ENCODE data around the gene PIF1. TPM values are rescaled to one million over a fixed set of nuclear protein-coding genes. Genes with fewer than 3 reads are reported as not detected.

PIF1 gene
- total RNA-seq, 1 experiment from 2014 or later = 74.4 TPM

DNA sequence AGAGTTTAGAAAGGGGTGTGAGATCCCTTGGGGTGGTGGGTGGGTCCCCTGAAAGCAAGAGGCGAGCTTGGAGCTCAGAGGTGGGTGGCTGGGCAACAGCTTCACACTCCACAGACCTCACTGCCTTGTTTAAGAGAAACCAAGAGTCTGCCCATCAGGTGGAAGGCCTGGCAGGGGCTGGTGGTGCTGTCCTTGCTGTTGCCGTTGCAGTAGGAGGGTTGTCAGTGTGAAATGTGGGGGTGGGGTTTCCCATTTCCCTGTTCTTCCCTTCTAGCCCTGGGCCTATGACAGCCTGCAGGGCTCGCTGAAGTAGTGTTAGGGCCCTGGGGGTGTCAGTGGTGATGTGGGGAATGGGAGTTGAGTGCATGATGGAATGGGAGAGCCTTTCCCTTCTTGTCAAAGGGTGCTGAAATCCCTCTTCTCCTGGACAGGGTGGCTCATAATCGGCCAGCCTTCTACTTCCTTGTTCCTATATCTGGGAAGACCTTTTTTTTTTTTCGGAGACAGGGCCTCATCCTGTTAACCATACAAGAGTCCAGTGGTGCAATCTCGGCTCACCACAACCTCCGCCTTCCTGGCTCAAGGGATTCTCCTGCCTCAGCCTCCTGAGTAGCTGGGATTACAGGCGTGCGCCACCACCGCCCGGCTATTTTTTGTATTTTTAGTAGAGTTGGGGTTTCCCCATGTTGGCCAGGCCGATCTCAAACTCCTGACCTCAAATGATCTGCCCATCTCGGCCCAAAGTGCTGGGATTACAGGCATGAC lies 20.6 kb upstream of the PIF1 start:
- no peak overlapping the region for H3K4ac ChIP-seq (ENCODE audit: low read depth, low read length)
- H3K56ac ChIP-seq (ENCODE audit: insufficient read length, low read depth, low read length) = no peak overlapping the region
- no peak overlapping the region for H3K18ac ChIP-seq (ENCODE audit: insufficient read length, low read depth, low read length)
- no peaks in the 10 kb centered on the region for H3K27me3 ChIP-seq (ENCODE audit: insufficient read depth, low read length)
- peaks cover 26% of the 10 kb centered on the region; the same call in 1 of the 2 replicates for H3K79me2 ChIP-seq (ENCODE audit: insufficient read depth, low read length)
- no peak overlapping the region for H3K14ac ChIP-seq (ENCODE audit: insufficient read depth, low read length)
- no peak overlapping the region for H2BK15ac ChIP-seq (ENCODE audit: low read depth, low read length)
- no peak overlapping the region for H3T11ph ChIP-seq (ENCODE audit: low read length)
- Mint-ChIP-seq H3K27ac (peak overlapping the region in 1 of 3 experiments; percentile 40; a peak in 1 of 7 replicates), H3K4me3 (peak overlapping the region in 1 of 2 experiments; percentile 38; a peak in 1 of 5 replicates), H3K27me3 (ENCODE audit: low read depth) (no peaks in the 10 kb centered on the region; the same call in 1 of the 2 replicates), H3K4me1 (peaks cover 49 to 56% of the 10 kb centered on the region in 2 experiments), H3K36me3 (ENCODE audit: insufficient read depth in 1 of 3, low read depth in 3 of 3) (peaks cover 13 to 27% (median 21%) of the 10 kb centered on the region in 3 experiments; a peak in 6 of 7 replicates), H3K9me3 (no peaks in the 10 kb centered on the region)
- H3K9ac ChIP-seq (ENCODE audit: extremely low read depth, insufficient read length, low read length) = no peak overlapping the region
- H3K27ac ChIP-seq (ENCODE audit: insufficient read length, low read depth, low read length) = no peak overlapping the region
- no peak overlapping the region for H2AK5ac ChIP-seq (ENCODE audit: insufficient read length, low read length)
- H2BK20ac ChIP-seq (ENCODE audit: low read depth, low read length, poor library complexity, severe bottlenecking) = no peak overlapping the region
- no peaks in the 10 kb centered on the region for H3K9me3 ChIP-seq (ENCODE audit: control insufficient read depth, low read depth, low read length)
- WGBS (ENCODE audit: extremely low coverage, insufficient read length, low lambda C conversion rate) = no CpG with 5 or more reads among the region's 13 CpGs
- no peak overlapping the region for H4K91ac ChIP-seq (ENCODE audit: insufficient read length, low read depth, low read length)
- TF ChIP-seq, protein P1, sequence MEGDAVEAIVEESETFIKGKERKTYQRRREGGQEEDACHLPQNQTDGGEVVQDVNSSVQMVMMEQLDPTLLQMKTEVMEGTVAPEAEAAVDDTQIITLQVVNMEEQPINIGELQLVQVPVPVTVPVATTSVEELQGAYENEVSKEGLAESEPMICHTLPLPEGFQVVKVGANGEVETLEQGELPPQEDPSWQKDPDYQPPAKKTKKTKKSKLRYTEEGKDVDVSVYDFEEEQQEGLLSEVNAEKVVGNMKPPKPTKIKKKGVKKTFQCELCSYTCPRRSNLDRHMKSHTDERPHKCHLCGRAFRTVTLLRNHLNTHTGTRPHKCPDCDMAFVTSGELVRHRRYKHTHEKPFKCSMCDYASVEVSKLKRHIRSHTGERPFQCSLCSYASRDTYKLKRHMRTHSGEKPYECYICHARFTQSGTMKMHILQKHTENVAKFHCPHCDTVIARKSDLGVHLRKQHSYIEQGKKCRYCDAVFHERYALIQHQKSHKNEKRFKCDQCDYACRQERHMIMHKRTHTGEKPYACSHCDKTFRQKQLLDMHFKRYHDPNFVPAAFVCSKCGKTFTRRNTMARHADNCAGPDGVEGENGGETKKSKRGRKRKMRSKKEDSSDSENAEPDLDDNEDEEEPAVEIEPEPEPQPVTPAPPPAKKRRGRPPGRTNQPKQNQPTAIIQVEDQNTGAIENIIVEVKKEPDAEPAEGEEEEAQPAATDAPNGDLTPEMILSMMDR (conservative IDR thresholded peaks at IDR 0.05) = no peak
- peak; percentile 26 for DNase-seq
- no peak overlapping the region for H2BK12ac ChIP-seq (ENCODE audit: insufficient read length, low read depth, low read length)
- H4K5ac ChIP-seq (ENCODE audit: insufficient read length, low read depth, low read length) = no peak overlapping the region
- H3K23me2 ChIP-seq (ENCODE audit: insufficient read length, low read depth, low read length, poor library complexity, severe bottlenecking) = peaks cover 12% of the 10 kb centered on the region
- peaks cover 2% of the 10 kb centered on the region; the same call in 1 of the 2 replicates for H3K4me1 ChIP-seq (ENCODE audit: insufficient read depth, low read length)
- H3K79me1 ChIP-seq (ENCODE audit: insufficient read depth, low read depth, low read length, poor library complexity, severe bottlenecking) = peaks cover 10% of the 10 kb centered on the region
- no peak overlapping the region for H2BK120ac ChIP-seq (ENCODE audit: low read depth, low read length, poor library complexity, severe bottlenecking)
- no peak overlapping the region for H2BK5ac ChIP-seq (ENCODE audit: insufficient read length, low read length)
- H3K4me2 ChIP-seq (ENCODE audit: insufficient read depth, insufficient read length, low read length) = no peak overlapping the region
- no peak overlapping the region for H2AFZ ChIP-seq (ENCODE audit: low read length)
- H4K20me1 ChIP-seq (ENCODE audit: control insufficient read depth, insufficient read depth, insufficient read length) = peaks cover 2% of the 10 kb centered on the region
- no peak overlapping the region for H4K8ac ChIP-seq (replicated peaks; ENCODE audit: insufficient read length, low read depth, low read length)
- H3K23ac ChIP-seq (ENCODE audit: insufficient read length, low read depth, low read length) = no peak overlapping the region

All from H9 (cell line).